IMR-90 (cell line): ENCODE results near the gene OR6K3.

Experiments used
- BHLHE40 ChIP-seq: fragments of 150-350 bp; IDR thresholded peaks from 2 replicates; pipeline ENCODE4 v1.6.1; 2016; ENCODE audit warnings: mild to moderate bottlenecking, low read depth, low read length
- MXI1 ChIP-seq: IDR thresholded peaks from 2 replicates; pipeline ENCODE4 v1.6.1; 2012; ENCODE audit warnings: low read depth, mild to moderate bottlenecking, low read length, moderate library complexity, borderline replicate concordance
- POLR2A ChIP-seq: IDR thresholded peaks from 2 replicates; pipeline ENCODE4 v1.6.1; 2012; ENCODE audit warnings: mild to moderate bottlenecking, low read depth, low read length
- RAD21 ChIP-seq: IDR thresholded peaks from 2 replicates; pipeline ENCODE4 v1.6.1; 2012; ENCODE audit warnings: low read length, improper control_type of control experiment
- RCOR1 ChIP-seq: IDR thresholded peaks from 2 replicates; pipeline ENCODE4 v1.6.1; 2012; ENCODE audit warnings: mild to moderate bottlenecking, low read length, improper control_type of control experiment; ENCODE audit not compliant: insufficient replicate concordance
- RFX5 ChIP-seq: IDR thresholded peaks from 2 replicates; pipeline ENCODE4 v1.8.0; 2012; ENCODE audit warnings: low read depth, mild to moderate bottlenecking, low read length, moderate library complexity
- TF ChIP-seq, protein P1 (sequence below): conservative IDR thresholded peaks from 2 replicates; pipeline ENCODE4 v1.5.1; 2012; ENCODE audit warnings: mild to moderate bottlenecking, low read depth, low read length, improper control_type of control experiment
- TF ChIP-seq, protein P2 (sequence below): fragments of 150-350 bp; IDR thresholded peaks from 2 replicates; pipeline ENCODE4 v1.6.1; 2017; ENCODE audit warnings: mild to moderate bottlenecking, antibody characterized with exemption, low read length, low read depth

DNA sequence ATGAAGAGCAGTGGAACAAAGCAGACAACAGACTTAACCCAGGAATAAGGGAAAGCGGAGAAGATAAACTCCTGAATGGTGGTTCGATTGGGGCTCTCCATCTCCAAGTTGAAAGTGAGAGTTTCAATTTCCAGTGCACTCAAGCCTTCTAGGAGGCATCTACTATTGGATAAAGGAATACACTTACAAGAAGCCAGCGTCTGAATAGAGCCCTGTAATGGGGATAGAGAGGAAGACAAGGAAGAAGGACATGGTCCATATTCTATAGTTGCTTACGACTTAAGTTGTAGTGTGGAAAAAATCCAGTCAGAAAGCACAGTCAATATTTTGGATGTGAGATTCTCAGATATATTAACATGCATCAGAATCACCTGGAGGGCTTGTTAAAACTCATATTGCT, 20.0 kb downstream of the OR6K3 start, which contains the start of gene OR6K2:
- TF ChIP-seq RAD21 (no peak), POLR2A (no peak), RCOR1 (no peak), BHLHE40 (no peak), MXI1 (no peak), RFX5 (no peak)
- TF ChIP-seq, protein P1, sequence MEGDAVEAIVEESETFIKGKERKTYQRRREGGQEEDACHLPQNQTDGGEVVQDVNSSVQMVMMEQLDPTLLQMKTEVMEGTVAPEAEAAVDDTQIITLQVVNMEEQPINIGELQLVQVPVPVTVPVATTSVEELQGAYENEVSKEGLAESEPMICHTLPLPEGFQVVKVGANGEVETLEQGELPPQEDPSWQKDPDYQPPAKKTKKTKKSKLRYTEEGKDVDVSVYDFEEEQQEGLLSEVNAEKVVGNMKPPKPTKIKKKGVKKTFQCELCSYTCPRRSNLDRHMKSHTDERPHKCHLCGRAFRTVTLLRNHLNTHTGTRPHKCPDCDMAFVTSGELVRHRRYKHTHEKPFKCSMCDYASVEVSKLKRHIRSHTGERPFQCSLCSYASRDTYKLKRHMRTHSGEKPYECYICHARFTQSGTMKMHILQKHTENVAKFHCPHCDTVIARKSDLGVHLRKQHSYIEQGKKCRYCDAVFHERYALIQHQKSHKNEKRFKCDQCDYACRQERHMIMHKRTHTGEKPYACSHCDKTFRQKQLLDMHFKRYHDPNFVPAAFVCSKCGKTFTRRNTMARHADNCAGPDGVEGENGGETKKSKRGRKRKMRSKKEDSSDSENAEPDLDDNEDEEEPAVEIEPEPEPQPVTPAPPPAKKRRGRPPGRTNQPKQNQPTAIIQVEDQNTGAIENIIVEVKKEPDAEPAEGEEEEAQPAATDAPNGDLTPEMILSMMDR, result no peak
- TF ChIP-seq, protein P2, sequence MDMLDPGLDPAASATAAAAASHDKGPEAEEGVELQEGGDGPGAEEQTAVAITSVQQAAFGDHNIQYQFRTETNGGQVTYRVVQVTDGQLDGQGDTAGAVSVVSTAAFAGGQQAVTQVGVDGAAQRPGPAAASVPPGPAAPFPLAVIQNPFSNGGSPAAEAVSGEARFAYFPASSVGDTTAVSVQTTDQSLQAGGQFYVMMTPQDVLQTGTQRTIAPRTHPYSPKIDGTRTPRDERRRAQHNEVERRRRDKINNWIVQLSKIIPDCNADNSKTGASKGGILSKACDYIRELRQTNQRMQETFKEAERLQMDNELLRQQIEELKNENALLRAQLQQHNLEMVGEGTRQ, result no peak
